NCI-H748 (cell line): Measurements from ENCODE around the gene SMIM41.
"Not testable (repeated sequence)": the region's sequence is repeated elsewhere in the genome, so short reads cannot be mapped to it uniquely, and the experiment has no call there.

ENCODE experiments used
- DNase-seq: peaks from one replicate; lab custom pipeline; 2025; ENCODE audit not compliant: unreplicated experiment; lab: John Stamatoyannopoulos, UW

Gene SMIM41

GRCh38 chr12:52083638-52083996 lies 4.1 kb downstream of the SMIM41 start:
- DNase-seq, result no peak

- no peak for DNase-seq
Measured at GRCh38 chr12:52084491-52085231, 5.2 kb downstream of the SMIM41 start.

- DNase-seq, result no peak
Measured at GRCh38 chr12:52085682-52086180, 6.2 kb downstream of the SMIM41 start.

- DNase-seq, result no peak
Measured at GRCh38 chr12:52086366-52086765, 6.9 kb downstream of the SMIM41 start.

- no peak for DNase-seq
Measured at GRCh38 chr12:52086944-52087835, 7.7 kb downstream of the SMIM41 start.

- no peak for DNase-seq
Measured at GRCh38 chr12:52087961-52088820, 8.7 kb downstream of the SMIM41 start.

GRCh38 chr12:52089491-52089890 lies 10.0 kb downstream of the SMIM41 start:
- DNase-seq, result no peak

- no peak for DNase-seq
Measured at GRCh38 chr12:52090291-52090690, 10.8 kb downstream of the SMIM41 start.

GRCh38 chr12:52091061-52091460 lies 11.6 kb downstream of the SMIM41 start:
- DNase-seq, result no peak

GRCh38 chr12:52091869-52092268 lies 12.4 kb downstream of the SMIM41 start:
- DNase-seq, result peak; percentile 61

GRCh38 chr12:52093346-52093745 lies 13.8 kb downstream of the SMIM41 start:
- DNase-seq, result no peak

GRCh38 chr12:52096332-52097044 lies 17.0 kb downstream of the SMIM41 start:
- DNase-seq, result no peak

- DNase-seq, result no peak
Measured at GRCh38 chr12:52097045-52097666, 17.7 kb downstream of the SMIM41 start.

GRCh38 chr12:52104431-52105089 lies 25.1 kb downstream of the SMIM41 start:
- DNase-seq, result not testable (repeated sequence)

GRCh38 chr12:52116222-52117125 lies 37.0 kb downstream of the SMIM41 start:
- DNase-seq, result peak; percentile 41

- DNase-seq, result not testable (repeated sequence)
Measured at GRCh38 chr12:52117806-52118475, 38.4 kb downstream of the SMIM41 start.

- DNase-seq, result peak; percentile 59
Measured at GRCh38 chr12:52119398-52120254, 40.1 kb downstream of the SMIM41 start.
